Measurements from ENCODE around the gene TEDC2.
A peak's percentile ranks its signal among the peaks of the same experiment; 100 is the strongest.

GRCh38 chr16:2498531-2499253, 38.8 kb downstream of the TEDC2 start:
- TF ChIP-seq POLR2AphosphoS5 (IDR thresholded peaks at IDR 0.05) (peak; percentile 75 to 83 (median 81)), CTCF (IDR thresholded peaks at IDR 0.05) (no peak), POLR2A (IDR thresholded peaks at IDR 0.05) (no peak)
